ENCODE measurements around the gene DGKA.

DNA sequence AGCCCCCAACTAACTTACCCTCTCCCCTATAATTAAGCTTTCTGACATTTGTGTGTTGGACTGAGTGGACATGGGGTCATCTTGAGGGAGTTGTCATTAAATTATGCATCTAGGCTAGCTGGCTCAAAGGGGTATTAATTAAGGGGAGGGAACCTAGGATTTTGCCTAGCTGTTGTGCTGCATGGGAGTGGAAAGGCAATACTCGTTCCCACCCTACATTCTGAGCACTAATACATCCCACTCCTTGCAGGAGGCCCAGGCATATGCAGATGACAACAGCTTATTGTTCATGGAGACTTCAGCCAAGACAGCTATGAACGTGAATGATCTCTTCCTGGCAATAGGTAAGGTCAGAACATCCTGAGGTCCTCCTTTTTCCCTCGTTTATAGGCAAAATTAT is 60.1 kb downstream of the DGKA start:
- TF ChIP-seq, protein P1, sequence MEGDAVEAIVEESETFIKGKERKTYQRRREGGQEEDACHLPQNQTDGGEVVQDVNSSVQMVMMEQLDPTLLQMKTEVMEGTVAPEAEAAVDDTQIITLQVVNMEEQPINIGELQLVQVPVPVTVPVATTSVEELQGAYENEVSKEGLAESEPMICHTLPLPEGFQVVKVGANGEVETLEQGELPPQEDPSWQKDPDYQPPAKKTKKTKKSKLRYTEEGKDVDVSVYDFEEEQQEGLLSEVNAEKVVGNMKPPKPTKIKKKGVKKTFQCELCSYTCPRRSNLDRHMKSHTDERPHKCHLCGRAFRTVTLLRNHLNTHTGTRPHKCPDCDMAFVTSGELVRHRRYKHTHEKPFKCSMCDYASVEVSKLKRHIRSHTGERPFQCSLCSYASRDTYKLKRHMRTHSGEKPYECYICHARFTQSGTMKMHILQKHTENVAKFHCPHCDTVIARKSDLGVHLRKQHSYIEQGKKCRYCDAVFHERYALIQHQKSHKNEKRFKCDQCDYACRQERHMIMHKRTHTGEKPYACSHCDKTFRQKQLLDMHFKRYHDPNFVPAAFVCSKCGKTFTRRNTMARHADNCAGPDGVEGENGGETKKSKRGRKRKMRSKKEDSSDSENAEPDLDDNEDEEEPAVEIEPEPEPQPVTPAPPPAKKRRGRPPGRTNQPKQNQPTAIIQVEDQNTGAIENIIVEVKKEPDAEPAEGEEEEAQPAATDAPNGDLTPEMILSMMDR (IDR thresholded peaks at IDR 0.05): no peak
- TF ChIP-seq POLR2A (IDR thresholded peaks at IDR 0.05): no peak

Measured in gastroesophageal sphincter (tissue), 3 donors.